Retinal pigment epithelial cell (primary cell): ENCODE data around the gene ZNF366.
"Not testable (repeated sequence)": the region's sequence is repeated elsewhere in the genome, so short reads cannot be mapped to it uniquely, and the experiment has no call there.

Source experiments
- DNase-seq: peaks from one replicate; pipeline ENCODE4 v3.0.0-alpha.2; 2010; ENCODE audit warnings: low read depth
- H3K4me3 ChIP-seq: 2 replicates; pipeline ENCODE4 v1.5.1; 2011; ENCODE audit warnings: mild to moderate bottlenecking, low read length, control low read depth, moderate library complexity
- TF ChIP-seq, protein P1 (sequence below): conservative IDR thresholded peaks from 2 replicates; pipeline ENCODE4 v1.5.1; 2011; ENCODE audit warnings: low read depth, low read length, control low read depth, inconsistent platforms

The ZNF366 gene

DNA sequence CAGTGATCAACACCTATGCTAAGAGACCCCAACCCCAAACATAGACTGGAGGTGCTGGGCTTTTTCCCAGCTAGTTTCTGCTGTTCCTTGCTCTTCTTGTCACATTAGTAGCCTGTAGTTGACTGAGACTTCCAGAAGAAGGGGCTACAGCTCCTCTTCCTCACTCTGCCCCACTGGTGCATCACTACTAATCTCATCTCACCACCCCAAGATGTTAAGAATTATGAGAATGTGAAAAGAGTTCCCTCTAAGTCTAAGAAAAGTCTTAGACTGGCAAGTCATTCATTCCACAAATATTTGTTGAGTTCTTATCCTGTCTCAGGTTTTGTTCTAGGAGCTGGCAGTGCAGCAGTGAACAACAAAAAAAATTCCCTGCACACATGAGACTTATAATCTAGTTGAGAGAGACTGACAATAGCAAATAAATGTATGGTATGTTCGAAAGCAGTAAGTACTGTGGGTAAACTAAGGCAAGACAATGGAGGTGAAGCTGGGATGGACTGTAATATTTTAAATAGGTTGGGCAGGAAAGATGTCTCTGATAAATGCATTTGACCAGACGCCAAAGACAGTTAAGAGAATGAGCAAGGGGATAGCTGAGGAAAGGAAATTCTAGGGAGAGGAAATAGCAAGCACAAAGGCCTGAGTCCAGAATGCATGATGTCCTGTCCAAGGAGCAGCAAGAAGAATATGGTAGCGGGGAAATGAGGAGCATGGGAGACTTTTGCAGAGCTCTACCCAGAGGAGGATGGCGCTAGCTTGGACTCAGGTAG, 94.7 kb downstream of the ZNF366 start:
- peak; percentile 68 for DNase-seq
- TF ChIP-seq, protein P1, sequence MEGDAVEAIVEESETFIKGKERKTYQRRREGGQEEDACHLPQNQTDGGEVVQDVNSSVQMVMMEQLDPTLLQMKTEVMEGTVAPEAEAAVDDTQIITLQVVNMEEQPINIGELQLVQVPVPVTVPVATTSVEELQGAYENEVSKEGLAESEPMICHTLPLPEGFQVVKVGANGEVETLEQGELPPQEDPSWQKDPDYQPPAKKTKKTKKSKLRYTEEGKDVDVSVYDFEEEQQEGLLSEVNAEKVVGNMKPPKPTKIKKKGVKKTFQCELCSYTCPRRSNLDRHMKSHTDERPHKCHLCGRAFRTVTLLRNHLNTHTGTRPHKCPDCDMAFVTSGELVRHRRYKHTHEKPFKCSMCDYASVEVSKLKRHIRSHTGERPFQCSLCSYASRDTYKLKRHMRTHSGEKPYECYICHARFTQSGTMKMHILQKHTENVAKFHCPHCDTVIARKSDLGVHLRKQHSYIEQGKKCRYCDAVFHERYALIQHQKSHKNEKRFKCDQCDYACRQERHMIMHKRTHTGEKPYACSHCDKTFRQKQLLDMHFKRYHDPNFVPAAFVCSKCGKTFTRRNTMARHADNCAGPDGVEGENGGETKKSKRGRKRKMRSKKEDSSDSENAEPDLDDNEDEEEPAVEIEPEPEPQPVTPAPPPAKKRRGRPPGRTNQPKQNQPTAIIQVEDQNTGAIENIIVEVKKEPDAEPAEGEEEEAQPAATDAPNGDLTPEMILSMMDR = peak; percentile 57
- no peak overlapping the region for H3K4me3 ChIP-seq

DNA sequence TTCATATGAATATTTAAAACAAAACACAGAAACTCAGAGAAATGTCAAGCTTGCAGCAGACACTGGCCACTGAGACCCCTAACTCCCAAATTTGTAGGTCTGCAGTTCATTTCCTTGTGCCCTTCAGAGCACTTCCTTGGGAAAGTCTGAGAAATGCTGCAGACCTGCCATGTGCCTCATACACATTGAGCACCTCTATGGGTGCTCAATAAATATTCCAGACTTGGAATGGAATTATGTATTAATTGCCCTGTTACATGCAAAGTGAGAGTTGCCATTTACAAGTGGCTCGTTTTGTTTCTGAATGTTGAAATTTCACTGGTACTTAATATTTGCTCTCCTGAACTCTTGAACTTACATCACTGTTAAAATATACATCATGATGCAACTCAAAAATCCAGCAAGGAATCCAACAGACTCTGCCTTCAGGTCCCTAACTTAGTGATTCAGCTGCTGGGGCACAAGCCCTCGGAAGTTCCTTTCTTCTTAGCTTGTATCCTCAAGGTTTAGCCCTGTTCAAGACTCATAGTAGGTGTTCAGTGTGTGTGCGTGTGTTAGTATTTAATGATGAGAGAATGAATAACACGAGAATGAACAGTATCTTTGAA, 96.4 kb downstream of the ZNF366 start:
- TF ChIP-seq, protein P1 = no peak
- H3K4me3 ChIP-seq = no peak overlapping the region
- DNase-seq = no peak

DNA sequence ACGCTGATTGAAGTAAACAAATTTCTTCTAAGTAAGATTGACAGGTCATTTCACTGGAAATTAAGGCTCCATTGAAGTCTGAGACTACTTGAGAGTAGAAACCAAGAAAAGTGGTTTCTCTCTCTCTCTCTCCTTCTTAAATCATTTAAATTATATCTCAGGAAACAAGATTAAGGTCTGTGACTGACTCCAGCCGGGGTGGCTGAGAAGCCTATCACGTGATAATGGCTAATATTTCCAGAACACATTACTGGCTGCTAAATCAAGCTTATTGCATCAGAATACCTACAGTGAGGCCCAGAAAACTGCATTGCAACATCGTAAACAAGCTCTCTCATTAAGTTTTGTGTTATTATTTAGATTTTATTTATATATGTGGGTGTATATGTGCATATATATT, 98.6 kb downstream of the ZNF366 start:
- no peak overlapping the region for H3K4me3 ChIP-seq
- TF ChIP-seq, protein P1 = no peak
- DNase-seq = peak; percentile 51

DNA sequence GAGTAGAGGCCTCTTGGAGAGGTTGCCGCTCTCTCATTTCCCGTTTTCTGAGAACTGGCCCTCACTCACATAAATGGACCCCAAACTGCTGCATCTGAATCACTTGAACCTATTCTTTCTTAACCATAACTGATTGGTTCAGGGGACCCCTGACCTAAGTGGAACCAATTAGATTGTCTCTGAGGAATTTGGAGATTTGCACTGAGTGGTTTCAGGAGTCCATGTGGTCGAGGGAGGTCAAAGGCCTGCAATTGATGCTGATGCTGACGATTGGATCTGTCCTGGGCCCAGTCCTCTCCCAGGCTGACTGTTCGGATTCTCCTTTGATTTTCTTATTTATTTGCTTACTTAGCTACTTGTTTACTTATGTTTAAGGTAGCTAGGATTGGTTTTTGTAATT, 99.1 kb downstream of the ZNF366 start:
- H3K4me3 ChIP-seq = no peak overlapping the region
- no peak for DNase-seq
- TF ChIP-seq, protein P1 = no peak

DNA sequence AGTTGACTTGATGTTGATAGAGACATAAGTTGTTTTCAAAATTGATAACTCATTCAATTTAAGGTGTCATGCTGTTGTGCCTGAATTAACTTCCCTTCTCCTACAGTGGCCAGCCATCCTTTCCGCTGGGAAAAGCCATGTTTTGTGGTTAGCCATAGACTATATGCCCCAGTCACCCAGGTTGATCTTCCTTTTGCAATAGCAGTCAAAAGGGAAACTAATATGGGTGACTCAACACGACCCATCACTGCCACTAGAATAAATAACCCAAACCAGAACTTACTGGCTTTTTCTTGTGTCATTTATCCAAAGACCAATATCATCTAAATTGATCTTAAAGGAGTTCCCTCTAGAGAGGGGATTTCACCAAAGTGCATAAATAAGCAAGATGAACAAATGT, 99.7 kb downstream of the ZNF366 start:
- TF ChIP-seq, protein P1 = no peak
- no peak overlapping the region for H3K4me3 ChIP-seq
- no peak for DNase-seq

DNA sequence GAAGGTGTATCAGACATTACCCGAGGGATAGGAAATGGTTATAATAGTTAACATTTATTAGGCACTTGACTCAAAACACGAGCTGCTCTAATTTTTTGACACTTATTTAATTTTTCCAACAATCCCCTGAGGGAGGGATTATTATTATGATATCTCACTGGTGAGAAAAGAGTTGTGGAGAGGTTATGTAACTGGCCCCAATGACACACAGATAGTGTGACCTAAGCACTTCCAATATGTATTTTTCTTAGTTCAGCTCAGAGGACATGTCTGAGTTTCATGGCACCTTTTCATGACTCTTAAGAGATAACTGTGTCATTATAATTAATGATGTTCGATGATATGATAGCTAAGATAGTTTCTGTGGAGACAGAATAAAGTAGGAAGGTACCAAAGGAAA, 100.1 kb downstream of the ZNF366 start:
- TF ChIP-seq, protein P1 = no peak
- no peak for DNase-seq

DNA sequence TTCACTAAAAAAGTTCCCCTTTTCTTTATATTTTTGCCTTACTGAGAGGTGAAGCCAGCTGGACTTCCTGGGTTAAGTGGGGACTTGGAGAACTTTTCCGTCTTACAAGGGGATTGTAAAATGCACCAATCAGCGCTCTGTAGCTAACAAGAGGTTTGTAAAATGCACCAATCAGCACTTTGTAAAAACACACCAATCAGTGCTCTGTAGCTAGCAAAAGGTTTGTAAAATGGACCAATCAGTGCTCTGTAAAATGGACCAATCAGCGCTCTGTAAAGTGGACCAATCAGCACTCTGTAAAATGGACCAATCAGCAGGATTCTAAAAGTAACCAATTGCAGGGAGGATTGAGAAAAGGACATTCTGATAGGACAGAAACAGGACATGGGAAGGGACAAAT, 102.4 kb downstream of the ZNF366 start:
- H3K4me3 ChIP-seq, DNase-seq: not testable (repeated sequence)

More for the DNA sequence above, 100.1 kb downstream of the ZNF366 start:
- H3K4me3 ChIP-seq = no peak overlapping the region
